Posterior vena cava (tissue), 2 donors: ENCODE measurements around the gene GMDS. TPM values are rescaled to one million over a fixed set of nuclear protein-coding genes. Genes with fewer than 3 reads are reported as not detected.
A peak's percentile ranks its signal among the peaks of the same experiment; 100 is the strongest.

Experiments used
- DNase-seq: peaks from one replicate; pipeline ENCODE4 v3.0.0-alpha.2; 2020; ENCODE audit warnings: low spot score
- intact Hi-C, 2 donors: fragments of 100-400 bp; cut with DNase I; formaldehyde crosslinking; loops; one replicate each; pipeline versions ENCODE4 v1.14.1 to v1.14.2; 2022 to 2023
- total RNA-seq, 2 donors: library from RNA; stranded (reverse); fragmentation: NEBNext Ultra II Directional; extraction: Animal tissue kit (Norgen Biotek cat#: 25700); gene quantifications; one replicate each; pipeline ENCODE4 v1.2.1, GENCODE V29; 2021
- donor health status: DM: yes; HTN: yes; CAD: no.
- donor health status: DM: yes; HTN: yes; CAD: no.

The GMDS gene
- total RNA-seq, 2 donors from 2014 or later = 14.9 to 20.1 TPM

GRCh38 chr6:1619098-1619672 is 626.2 kb downstream of the GMDS start:
- intact Hi-C loops = loop anchor here (2.0 to 5.0 kb wide), 3 partner anchors 68 to 1363 kb away; no protein-coding TSS in a partner anchor
- DNase-seq = peak; percentile 72

GRCh38 chr6:1618311-1619097 is 626.9 kb downstream of the GMDS start:
- peak; percentile 60 for DNase-seq
- intact Hi-C loops = loop anchor here (2.0 to 5.0 kb wide), 3 partner anchors 69 to 1364 kb away; no protein-coding TSS in a partner anchor

- DNase-seq = peak; percentile 75
- intact Hi-C loops = loop anchor here (2.0 to 5.0 kb wide), 3 partner anchors 70 to 1365 kb away; no protein-coding TSS in a partner anchor
Observed at GRCh38 chr6:1617466-1618310, 627.7 kb downstream of the GMDS start.

- intact Hi-C loops = loop anchor here (5.0 kb wide), 2 partner anchors 70 to 1365 kb away; no protein-coding TSS in a partner anchor
- no peak for DNase-seq
Observed at GRCh38 chr6:1616701-1617463, 628.5 kb downstream of the GMDS start.

GRCh38 chr6:1615853-1616420 is 629.5 kb downstream of the GMDS start:
- DNase-seq = peak; percentile 45
- intact Hi-C loops = loop anchor here (5.0 kb wide), 2 partner anchors 71 to 1366 kb away; no protein-coding TSS in a partner anchor

- intact Hi-C loops = loop anchor here (5.0 kb wide), 2 partner anchors 72 to 1367 kb away; no protein-coding TSS in a partner anchor
- peak; percentile 46 for DNase-seq
Observed at GRCh38 chr6:1615151-1615852, 630.1 kb downstream of the GMDS start.

GRCh38 chr6:1614448-1615150 is 630.8 kb downstream of the GMDS start:
- DNase-seq = peak; percentile 81
- intact Hi-C loops = loop anchor here (5.0 kb wide), 3 partner anchors 73 to 1368 kb away; no protein-coding TSS in a partner anchor

- DNase-seq = peak; percentile 87
- intact Hi-C loops = loop anchor here in 1 of 2 donors (5.0 kb wide), 1 partner anchor 823 kb away; no protein-coding TSS in a partner anchor
Observed at GRCh38 chr6:1613688-1614447, 631.5 kb downstream of the GMDS start.

- no peak for DNase-seq
- intact Hi-C loops = loop anchor here in 1 of 2 donors (5.0 kb wide), 1 partner anchor 824 kb away; no protein-coding TSS in a partner anchor
Observed at GRCh38 chr6:1613346-1613687, 632.1 kb downstream of the GMDS start.

GRCh38 chr6:1612974-1613306 is 632.5 kb downstream of the GMDS start:
- DNase-seq = peak; percentile 37
- intact Hi-C loops = loop anchor here in 1 of 2 donors (5.0 kb wide), 1 partner anchor 824 kb away; no protein-coding TSS in a partner anchor

GRCh38 chr6:1612299-1612973 is 633.0 kb downstream of the GMDS start:
- intact Hi-C loops = loop anchor here in 1 of 2 donors (5.0 kb wide), 1 partner anchor 825 kb away; no protein-coding TSS in a partner anchor
- DNase-seq = no peak

- peak; percentile 76 for DNase-seq
- intact Hi-C loops = loop anchor here in 1 of 2 donors (5.0 kb wide), 1 partner anchor 826 kb away; no protein-coding TSS in a partner anchor
Observed at GRCh38 chr6:1611572-1612298, 633.7 kb downstream of the GMDS start.

- peak; percentile 81 for DNase-seq
- intact Hi-C loops = loop anchor here in 1 of 2 donors (5.0 kb wide), 1 partner anchor 826 kb away; no protein-coding TSS in a partner anchor
Observed at GRCh38 chr6:1611322-1611571, 634.2 kb downstream of the GMDS start.

GRCh38 chr6:1610497-1611321 is 634.7 kb downstream of the GMDS start:
- intact Hi-C loops = loop anchor here in 1 of 2 donors (5.0 kb wide), 1 partner anchor 827 kb away; no protein-coding TSS in a partner anchor
- peak; percentile 86 for DNase-seq
